Daoy (cell line): ENCODE data around the gene PRPS1L1. TPM values are rescaled to one million over a fixed set of nuclear protein-coding genes. Genes with fewer than 3 reads are reported as not detected.

Experiments used
- DNase-seq: peaks from one replicate; pipeline ENCODE4 v3.0.0-alpha.2; 2015; ENCODE audit warnings: low read depth
- total RNA-seq: library from RNA; depleted of rRNA; stranded (reverse); fragments of >200 nt; shearing (Covaris generic); gene quantifications from 2 replicates; pipeline ENCODE4 v1.2.3, GENCODE V29; 2014

Gene PRPS1L1
- total RNA-seq, 1 experiment from 2014 or later: not detected

DNA sequence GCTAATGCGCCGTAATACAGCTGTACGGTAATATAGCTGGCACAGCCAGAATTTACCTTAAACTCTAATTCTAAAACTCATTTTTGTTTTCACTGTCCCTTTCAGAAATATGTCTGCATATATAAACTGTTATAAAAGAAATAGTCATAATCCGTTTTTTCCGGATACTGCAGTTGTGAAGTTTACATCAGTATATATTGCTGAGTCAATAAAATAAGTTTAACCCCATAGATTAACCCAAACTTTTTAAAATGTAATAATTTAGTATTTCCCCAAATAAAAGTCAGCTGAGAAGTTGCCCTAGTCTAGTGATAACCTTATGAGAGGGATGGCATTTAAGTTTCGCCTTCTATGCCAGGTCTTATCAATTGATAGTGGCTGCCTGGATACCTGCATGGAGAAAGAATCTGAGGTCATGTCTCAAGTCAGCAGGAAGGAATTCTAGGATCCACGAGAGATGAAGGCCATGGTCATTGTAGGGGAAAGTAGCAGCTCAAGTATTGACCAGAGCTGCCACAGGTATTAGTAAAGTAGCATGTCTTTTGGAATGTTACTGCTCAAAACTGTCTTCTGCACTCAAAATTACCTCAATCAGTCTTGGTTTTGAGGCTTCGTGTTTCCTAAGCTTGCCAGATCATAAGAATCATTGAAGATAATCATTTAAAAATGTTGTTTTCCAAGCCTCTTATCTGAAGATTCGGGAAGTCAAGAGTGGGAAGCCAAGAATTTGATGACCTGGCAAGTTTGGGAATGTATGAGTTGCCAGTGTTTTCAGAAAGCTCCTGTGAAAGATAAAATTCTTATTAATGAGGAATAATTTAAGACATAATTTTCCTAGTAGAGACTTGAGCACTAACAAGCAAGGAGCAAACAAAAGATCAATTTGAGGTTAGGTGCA is 10.8 kb downstream of the PRPS1L1 start:
- no peak for DNase-seq

DNA sequence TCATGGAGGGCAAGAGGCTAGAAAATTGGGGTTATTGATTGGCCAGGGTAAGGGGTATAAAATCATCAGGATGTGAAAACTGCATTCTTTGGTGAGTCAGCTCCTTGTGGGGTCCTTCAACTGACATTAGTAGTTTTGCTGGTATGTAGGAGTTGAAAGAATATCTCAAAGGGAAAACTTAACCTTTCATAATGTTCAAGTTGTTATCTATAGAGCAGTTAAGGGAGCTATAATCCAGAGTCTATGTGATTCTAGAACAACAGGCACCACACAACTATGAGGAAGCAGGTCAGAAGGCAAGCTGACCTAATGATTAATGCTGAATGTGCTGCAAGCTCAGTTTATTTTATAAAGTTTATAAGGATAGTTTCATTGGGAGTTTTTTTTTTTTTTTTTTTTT is 13.7 kb downstream of the PRPS1L1 start:
- DNase-seq: peak; percentile 65

DNA sequence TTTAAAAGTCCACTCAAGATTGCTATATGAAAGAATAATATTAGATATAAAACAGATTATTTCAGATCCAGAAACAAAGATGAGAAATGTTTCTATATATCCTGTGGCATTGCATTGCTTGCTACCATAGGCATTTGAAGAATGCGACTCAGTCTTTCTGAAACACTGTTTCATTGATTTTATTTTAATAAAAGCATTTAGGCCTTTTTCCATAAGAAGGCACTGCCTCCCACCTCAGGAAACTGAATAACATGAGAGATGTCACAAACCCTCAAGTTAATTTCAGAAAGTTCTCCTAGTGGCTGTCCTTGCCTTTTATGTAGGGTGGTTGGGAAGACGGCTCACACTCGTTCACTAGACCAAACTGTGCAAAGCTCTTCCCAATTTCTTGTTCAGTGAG is 23.3 kb downstream of the PRPS1L1 start:
- DNase-seq: no peak

DNA sequence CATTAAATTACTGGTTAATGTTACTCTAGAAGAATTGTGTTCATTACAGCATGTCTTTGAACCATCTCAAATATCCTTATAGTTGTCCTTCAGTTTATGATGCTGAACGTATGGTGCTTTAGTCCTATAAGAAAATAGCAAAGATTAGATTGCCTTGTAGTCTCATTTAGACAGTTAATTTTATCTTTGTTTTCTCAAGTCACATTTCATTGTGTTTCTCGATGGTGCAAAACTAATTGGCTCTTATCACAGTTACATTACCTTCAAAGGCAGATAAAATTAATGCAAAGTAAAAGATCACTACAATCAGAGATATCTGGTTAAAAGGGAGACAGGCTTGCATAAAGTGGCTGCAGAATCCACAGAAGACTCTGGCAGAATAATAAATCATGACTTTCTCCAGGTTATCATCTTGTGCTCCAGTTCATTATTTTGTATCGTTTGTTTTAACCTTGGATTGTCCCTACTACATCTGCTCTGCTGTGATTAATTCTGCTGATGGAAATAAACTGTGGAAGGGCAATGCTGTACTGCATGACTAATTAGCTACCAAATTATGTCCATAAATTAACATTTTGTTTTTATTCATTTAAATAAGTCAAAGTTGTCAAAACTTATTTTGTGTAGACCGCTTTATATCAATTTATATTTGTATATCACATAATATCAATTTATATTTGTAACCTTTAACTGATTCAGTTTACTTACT is 24.2 kb downstream of the PRPS1L1 start:
- DNase-seq: no peak

DNA sequence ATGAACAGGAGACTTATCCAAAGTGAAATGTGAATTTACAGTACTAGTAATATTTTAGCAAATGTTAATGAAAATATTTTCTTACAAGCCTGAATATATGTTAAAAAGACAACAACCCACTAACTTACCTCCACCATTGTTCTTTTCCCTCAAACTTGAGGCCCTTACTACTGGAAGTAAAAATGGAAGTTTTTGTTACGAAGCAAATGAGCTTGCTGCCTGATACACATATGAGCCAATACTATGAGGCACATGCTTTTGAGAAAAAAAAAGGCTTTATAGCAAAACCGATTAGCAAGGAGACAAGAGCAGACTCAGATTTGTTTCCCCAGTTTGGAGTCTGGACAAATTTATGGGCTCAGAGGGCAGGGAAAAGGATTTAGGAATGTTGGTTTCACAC is 29.0 kb downstream of the PRPS1L1 start:
- DNase-seq: no peak

DNA sequence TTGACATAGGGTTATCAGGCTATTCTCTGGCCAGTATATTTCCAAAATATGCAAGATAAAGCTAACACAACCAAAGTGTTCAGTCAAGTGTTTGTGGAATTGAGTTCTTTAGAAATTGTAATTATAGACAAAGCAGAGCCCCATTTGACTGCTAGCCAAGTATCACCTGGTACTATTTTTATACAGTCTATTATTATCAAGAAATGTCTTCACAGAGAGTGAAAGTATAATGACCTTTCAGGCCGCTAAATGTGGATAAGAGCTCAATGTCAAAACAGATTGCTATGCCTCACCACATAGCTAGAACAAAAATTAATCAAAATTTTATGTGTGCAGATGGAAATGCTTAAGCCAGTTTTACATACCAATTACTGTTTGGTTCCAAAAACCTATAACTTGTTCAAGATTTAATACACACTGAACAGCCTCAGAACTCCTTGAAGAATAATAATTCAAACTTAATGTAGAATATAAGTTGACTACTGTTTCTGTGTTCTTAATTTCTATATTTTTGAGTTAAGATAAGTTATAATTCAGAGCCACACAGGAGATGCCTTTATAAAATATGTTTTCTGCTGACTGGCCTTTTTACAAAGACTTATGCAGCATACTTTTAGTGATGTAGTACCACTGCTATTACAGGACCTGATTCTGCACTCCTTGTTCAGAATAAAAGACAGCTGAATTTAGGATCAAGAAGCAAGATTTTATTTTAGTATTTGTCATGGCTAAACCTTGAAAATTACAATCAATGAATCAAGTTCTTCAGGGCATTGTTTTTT is 31.0 kb downstream of the PRPS1L1 start:
- DNase-seq: no peak

DNA sequence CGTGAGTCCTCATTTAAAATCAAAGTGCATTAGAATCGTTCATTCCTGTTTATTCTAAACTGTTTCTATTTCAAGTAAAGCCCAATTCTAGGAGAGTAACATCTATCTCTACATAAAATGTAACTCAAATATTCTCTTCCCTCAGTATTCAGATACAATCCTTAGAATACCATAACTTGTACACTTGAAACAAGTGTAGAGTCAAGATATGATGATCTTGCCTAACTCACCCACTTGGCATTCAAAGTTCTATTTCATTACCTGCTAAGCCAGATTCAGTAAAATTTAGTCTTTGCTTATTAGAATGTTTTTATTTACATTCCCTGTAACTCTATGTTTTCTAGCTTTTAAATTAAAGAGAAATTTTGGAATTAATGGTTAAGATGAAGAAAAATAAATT is 31.6 kb downstream of the PRPS1L1 start:
- no peak for DNase-seq

DNA sequence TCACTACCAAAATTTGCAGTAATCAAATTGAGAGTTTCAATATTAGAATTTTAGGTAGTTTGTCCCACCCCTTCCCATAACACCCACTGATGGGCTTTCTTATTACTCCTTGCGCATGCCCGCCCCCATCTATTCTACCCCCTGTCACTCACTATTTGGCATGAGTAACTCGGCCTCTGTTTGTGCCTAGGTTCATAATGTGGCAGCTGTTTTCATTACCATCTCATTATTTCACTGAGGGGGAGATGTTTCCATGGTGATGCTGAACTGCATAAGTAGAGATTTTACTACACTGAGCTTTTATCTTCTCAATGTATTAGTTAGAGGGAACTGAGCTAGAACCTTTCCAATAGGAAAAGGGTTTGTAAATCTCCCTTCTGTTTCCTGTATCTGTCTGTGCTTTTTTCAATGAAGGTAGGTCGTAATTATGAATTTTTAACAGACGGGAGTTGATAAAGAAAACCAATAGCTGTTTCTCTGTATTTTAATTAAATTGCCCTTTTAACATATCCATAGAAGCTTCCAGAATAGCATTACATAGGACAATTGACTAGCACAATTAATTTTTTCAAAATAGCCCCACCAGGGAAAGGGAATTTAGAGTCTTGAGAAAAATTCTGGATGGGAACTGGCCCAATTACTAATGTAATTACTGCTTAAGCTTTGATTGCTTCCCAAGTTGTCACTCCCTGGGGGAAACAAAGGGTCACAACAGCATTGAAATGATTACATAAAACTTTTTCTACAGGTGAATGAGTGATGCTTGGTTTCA is 33.4 kb downstream of the PRPS1L1 start:
- no peak for DNase-seq

DNA sequence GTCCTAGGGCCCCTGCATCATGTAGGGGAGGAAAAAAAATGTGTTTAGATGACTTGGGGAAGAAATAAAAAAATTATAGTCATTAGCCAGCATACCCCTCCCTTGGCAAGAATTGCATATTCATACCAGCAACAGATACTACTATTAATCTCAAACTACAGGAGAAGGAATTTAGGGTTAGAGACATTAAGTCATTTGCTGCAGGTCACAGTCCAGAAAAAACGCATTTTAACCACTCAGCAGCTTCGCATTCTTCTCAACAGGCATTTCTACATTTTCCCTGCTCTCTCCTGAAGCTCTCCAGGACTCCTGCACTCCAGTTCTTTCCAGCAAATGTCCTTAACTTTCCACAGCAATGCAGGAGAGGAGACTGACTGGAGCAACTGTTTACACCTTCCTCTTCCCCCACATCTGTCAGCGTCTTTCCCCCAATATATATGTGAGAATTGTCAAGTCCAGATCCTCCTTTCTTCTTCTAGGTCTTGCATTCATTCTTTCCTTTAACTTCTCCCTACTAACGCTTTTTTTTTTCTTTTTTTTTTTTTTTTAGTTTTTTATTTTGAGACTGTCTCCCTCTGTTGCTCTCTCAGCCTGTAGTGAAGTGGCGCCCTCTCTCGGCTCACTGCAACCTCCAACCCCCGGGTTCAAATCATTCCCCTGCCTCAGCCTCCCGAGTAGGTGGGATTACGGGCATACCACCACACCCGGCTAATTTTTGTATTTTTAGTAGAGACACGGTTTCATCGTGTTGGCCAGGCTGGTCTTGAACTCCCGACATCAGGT is 35.6 kb downstream of the PRPS1L1 start:
- DNase-seq: peak; percentile 50

DNA sequence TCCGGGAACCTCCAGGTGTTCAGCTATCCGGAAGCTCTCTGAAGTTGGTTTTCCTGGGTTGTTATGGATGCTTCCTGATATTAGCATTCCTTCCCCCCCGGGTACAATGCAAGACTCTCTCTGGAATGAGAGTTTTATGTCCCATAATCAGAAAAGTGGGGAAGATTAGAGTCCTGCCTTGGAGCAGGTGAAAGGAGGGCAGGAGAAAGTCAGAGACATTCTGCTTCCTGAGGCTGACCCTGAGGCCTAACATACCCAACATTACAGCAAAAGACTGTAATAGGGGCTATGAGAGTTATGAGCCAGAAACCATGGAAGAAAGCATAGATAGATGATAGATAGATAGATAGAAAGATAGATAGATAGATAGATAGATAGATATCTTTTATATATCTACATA is 36.9 kb downstream of the PRPS1L1 start:
- no peak for DNase-seq

DNA sequence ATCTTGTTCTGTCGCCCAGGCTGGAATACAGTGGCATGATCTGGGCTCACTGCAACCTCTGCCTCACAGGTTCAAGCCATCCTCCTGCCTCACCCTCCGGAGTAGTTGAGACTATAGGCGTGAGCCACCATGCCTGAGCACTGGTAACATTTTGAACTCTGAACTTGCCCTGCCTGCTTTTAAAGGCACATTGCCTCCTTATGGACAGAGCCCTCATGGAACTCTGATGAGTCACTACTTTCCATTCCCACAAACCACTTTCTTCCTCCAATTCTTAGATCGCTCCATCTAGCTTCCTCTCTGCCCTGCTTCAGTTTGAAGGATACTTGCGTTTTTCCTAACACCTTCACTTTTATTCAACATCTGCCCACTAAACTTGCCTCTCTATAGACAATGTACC is 38.1 kb downstream of the PRPS1L1 start:
- peak; percentile 62 for DNase-seq

DNA sequence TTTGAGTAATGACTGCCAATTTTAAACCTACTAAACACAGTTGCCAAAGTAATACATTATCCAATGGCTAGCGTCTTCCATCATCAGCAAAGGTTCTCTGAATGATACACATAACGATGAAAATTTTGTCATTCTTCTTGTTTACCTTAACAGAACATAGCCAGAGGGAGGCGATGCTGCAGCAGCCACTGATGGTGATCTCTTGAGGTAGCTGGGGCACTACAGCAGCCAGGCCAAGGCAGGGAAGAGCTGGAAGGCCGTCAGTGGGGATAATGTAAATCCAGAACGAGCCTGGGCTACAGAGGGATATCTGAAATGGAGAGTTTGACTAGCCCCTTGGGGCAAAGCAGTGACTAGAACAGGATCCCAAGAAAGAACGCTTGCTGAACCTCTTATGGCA is 38.8 kb downstream of the PRPS1L1 start:
- DNase-seq: no peak

DNA sequence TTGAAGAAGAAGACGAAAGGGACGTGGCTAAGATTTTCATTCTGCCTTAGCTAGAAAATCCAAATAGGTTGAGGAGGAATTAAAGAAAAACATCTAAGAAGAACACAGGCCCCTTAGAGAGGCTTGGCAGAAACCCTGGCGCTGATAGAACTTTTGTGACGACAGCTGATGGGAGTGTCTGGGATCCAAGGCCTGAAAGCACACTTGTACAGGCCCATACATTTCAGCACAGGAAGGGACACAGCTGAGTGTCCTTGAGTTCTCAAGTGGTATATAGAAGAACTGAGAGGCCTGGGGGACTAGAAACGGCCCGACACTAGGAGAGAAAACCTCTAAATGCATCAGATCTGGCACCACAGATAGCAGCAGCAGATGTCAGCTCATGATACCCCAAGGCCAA is 39.5 kb downstream of the PRPS1L1 start:
- DNase-seq: no peak

DNA sequence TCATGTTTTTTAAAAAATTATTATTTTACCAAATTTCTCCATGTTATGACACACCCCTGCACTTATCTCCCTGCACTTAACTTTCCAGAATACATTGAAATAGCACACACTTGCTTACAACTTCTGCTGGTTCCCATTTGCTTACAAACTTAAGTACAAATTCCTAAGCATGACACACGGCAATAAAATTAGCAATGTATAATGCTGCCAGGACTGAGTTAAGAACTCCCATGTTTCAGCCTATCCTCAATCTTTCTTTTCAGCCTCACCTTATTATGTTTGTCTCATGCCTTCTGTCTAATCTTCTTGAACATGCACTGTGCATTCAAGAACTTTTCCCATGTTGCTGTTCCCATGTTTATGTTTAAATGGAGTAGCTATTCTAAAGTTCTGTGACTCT is 40.8 kb downstream of the PRPS1L1 start:
- peak; percentile 55 for DNase-seq

DNA sequence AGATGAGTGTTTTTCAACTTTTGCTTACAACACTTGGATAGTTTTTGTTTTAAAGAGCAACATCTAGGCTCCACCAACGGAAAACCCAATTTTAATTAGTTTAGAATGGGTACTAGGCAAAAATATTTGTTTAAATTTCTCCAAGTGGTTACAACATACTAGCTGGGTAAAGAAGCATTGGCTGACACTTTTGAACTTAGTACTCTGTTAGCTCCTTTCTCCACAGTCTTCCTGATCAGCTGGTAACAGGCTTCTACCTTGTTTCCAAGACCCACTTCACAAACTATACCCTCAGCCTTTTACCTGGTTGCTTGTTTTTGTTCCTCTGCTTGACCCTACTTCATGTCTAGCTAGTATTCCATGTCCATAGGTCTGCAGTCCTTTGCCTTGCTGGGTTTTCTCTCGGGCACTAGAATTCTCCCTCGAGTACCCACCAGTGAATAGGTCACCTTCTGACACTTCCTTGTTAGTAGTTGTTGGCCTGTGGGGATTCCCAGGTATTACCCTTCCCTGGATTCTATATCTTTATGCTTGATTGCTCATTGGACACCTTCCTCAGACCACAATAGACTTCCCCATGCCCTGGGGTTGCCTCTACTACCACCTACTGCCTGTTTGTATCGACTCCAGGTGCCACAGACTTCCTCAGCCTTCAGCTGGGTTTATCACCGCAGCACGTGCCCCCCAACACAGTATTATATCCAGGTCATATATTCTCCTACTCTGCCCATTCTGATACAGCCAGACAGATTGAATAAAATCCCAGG is 42.0 kb downstream of the PRPS1L1 start:
- DNase-seq: no peak

DNA sequence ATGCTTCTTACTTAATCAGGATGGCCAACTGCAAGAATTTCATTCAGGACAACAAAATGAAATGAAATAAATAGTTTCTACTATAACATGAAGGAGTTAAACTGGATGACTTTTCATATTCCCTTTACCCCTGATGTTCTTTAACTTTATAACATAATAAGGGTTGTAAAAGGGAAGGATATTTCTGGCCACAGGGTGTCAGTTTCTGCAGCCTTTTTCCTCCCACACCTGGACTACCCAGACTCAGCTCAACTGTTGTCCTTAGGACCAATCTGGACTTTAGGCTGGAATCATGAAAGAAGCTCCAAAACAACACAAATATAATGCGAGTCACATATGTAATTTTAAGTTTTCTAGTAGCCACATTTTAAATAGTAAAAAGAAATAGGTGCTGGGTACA is 43.4 kb downstream of the PRPS1L1 start:
- DNase-seq: no peak

DNA sequence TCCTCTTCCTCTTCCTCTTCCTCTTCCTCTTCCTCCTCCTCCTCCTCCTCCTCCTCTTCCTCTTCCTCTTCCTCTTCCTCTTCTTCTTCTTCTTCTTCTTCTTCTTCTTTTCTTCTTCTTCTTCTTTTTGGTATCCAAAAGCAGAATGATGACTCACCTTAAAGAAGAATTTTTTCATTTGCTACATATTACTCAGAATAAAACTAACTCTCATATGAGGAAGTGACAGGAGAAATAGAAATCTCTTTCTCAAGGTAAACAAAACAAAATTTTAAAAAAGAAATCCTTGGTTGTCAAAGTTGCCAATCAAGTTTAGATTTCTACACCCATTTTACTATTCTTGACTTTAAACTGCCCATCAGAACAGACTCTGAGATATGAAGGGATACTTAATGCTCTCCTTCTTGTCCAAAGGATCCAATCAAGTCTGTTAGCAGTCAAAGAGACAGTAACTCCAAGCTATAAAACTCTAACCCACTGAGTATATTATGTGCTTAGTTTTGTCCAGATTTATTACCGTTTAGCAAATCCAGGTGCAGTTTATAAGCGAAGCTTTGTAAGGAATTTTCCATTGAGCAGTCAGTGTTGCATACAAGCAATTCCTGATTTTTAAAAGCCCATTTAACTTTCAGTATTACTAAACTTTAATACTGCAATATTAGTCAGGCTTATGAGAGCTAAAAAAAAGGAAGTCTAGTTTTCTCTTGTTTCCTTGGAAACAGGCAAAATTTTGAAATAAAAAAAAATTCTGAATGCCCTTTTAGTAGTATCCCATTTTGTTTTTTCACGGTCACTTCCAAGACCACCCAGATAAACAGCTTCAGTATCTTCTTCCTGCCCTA is 44.2 kb downstream of the PRPS1L1 start:
- DNase-seq: no peak

DNA sequence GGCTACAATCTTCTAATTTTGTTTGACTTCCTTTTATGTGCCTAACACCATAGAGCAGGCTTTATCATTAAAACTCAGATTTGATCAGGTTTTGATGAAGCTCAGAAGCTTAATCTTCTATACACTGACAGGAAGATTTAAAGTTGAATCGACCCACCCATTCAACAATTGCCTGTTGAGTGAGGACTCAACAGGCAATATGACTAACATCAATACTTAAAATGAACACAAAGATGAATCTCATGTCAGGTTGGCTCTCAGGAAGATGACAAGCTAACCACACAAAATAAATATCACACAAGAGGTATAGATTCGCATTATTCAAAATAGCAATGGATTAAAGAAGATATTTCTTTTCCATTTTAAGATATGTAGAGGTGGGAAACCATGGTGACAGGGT is 50.7 kb downstream of the PRPS1L1 start:
- DNase-seq: no peak
